VCaP (cell line): ENCODE data around the gene L3MBTL4.
"Not testable (repeated sequence)": the region's sequence is repeated elsewhere in the genome, so short reads cannot be mapped to it uniquely, and the experiment has no call there.

Experiments used
- H3K27ac ChIP-seq: fragments of 450-650 bp; 2 replicates; pipeline ENCODE4 v1.5.1; 2017
- CTCF ChIP-seq: fragments of 450-650 bp; conservative IDR thresholded peaks from 2 replicates; pipeline ENCODE4 v1.5.1; 2017; ENCODE audit warnings: mild to moderate bottlenecking, moderate library complexity

L3MBTL4 gene

GRCh38 chr18:6413579-6414117, 1.1 kb downstream of the L3MBTL4 start:
- TF ChIP-seq CTCF = no peak
- no peak overlapping the region for H3K27ac ChIP-seq

- H3K27ac ChIP-seq = no peak overlapping the region
- no peak for TF ChIP-seq CTCF
Observed at GRCh38 chr18:6412933-6413472, 1.7 kb downstream of the L3MBTL4 start.

DNA sequence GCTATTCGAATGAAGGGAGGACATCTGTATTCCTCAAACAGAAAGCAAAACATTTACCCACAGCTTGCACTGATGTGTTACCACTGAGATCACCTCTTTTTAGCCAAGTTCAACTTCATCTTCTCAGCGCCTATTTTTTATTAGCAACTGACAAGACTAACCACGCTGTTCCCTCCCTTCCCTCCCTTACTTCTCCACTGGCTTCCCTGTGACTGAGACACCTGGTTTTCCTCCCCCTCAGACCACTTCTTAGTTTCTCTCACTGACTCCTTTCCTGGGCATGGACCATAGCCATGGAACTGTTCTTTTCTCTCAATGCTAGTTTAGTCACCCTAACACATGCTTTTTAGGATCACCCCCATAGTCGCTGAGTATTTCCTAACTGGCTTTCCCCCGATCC, 3.3 kb downstream of the L3MBTL4 start:
- no peak overlapping the region for H3K27ac ChIP-seq
- TF ChIP-seq CTCF = no peak

- H3K27ac ChIP-seq = no peak overlapping the region
- no peak for TF ChIP-seq CTCF
Observed at GRCh38 chr18:6409933-6410332, 4.8 kb downstream of the L3MBTL4 start.

GRCh38 chr18:6408543-6408942, 6.2 kb downstream of the L3MBTL4 start:
- not testable (repeated sequence) for H3K27ac ChIP-seq

- no peak overlapping the region for H3K27ac ChIP-seq
- no peak for TF ChIP-seq CTCF
Observed at GRCh38 chr18:6406910-6407470, 7.7 kb downstream of the L3MBTL4 start.

DNA sequence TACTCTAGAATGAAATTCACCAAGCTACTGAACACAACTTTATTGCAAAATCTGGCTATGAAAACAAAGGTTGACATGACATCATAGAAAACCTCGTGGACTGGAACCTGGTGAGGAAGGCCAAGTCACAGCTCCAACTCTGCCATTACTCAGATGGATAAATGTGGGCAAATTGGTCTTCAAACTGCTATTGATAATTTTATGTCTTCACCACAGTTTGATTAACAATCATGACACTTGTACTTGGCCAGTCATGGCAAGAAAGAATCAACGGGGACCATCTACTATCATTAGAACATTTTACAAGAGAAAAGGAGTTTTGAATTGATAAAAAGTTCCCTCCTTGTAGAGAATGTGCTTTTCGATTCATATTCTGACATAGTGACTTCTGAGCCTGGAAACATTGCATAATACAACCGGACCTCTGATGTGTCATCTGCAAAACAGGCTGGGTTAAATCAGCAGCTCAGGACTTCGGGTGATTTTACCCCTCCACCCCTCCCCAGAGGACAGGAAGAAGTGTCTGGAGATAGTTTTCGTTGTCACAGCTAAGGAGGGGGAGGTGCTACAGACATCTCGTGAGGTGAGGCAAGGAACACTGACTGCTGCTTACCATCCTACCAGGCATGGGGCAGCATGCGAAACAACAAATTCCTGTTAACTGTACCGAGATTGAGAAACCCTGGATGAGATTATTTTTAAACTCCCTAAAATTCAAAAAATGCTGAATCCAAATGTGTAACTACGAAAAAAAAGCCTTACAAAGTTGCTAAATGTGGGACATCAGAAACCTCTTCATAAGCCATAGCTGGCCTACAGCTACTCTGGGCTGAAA, 8.4 kb downstream of the L3MBTL4 start:
- H3K27ac ChIP-seq = no peak overlapping the region
- TF ChIP-seq CTCF = no peak
